Measurements from ENCODE around the gene RGS9.
"Not testable (repeated sequence)": the region's sequence is repeated elsewhere in the genome, so short reads cannot be mapped to it uniquely, and the experiment has no call there.

The RGS9 gene

GRCh38 chr17:65156835-65157565, 19.8 kb downstream of the RGS9 start:
- no peak for ATAC-seq
- no peak for DNase-seq

GRCh38 chr17:65158041-65158440, 20.9 kb downstream of the RGS9 start:
- no peak for DNase-seq
- no peak for ATAC-seq

- ATAC-seq (no peak), DNase-seq (no peak)
These were observed 21.5 kb downstream of the RGS9 start for GRCh38 chr17:65158622-65159021.

GRCh38 chr17:65160516-65160915, 23.3 kb downstream of the RGS9 start:
- DNase-seq (no peak), ATAC-seq (no peak)

GRCh38 chr17:65163990-65164495, 26.9 kb downstream of the RGS9 start:
- ATAC-seq (peak; percentile 96), DNase-seq (peak; percentile 61)

- DNase-seq (no peak), ATAC-seq (no peak)
These were observed 29.6 kb downstream of the RGS9 start for GRCh38 chr17:65166787-65167186.

GRCh38 chr17:65167566-65167965, 30.4 kb downstream of the RGS9 start:
- ATAC-seq (no peak), DNase-seq (no peak)

GRCh38 chr17:65169691-65170090, 32.5 kb downstream of the RGS9 start:
- DNase-seq = no peak
- ATAC-seq = no peak

GRCh38 chr17:65170839-65171238, 33.7 kb downstream of the RGS9 start:
- no peak for ATAC-seq
- DNase-seq = no peak

GRCh38 chr17:65171752-65172151, 34.6 kb downstream of the RGS9 start:
- ATAC-seq = no peak
- DNase-seq = no peak

- DNase-seq (no peak), ATAC-seq (no peak)
These were observed 35.4 kb downstream of the RGS9 start for GRCh38 chr17:65172496-65173136.

- peak; percentile 66 for DNase-seq
- peak; percentile 75 for ATAC-seq
These were observed 36.2 kb downstream of the RGS9 start for GRCh38 chr17:65173284-65173793.

- no peak for ATAC-seq
- DNase-seq = no peak
These were observed 37.0 kb downstream of the RGS9 start for GRCh38 chr17:65173976-65174683.

- DNase-seq = no peak
- ATAC-seq = no peak
These were observed 37.8 kb downstream of the RGS9 start for GRCh38 chr17:65174974-65175373.

GRCh38 chr17:65175952-65176351, 38.8 kb downstream of the RGS9 start:
- ATAC-seq (no peak), DNase-seq (no peak)

- ATAC-seq = no peak
- no peak for DNase-seq
These were observed 39.7 kb downstream of the RGS9 start for GRCh38 chr17:65176646-65177409.

- ATAC-seq (no peak), DNase-seq (no peak)
These were observed 40.7 kb downstream of the RGS9 start for GRCh38 chr17:65177901-65178300.

- DNase-seq = not testable (repeated sequence)
These were observed 43.1 kb downstream of the RGS9 start for GRCh38 chr17:65180276-65180675.

GRCh38 chr17:65180752-65181236, 43.6 kb downstream of the RGS9 start:
- not testable (repeated sequence) for DNase-seq, ATAC-seq

More at GRCh38 chr17:65180276-65180675, 43.1 kb downstream of the RGS9 start:
- ATAC-seq = not testable (repeated sequence)

GRCh38 chr17:65181237-65182061, 44.3 kb downstream of the RGS9 start:
- peak; percentile 66 for DNase-seq
- peak; percentile 74 for ATAC-seq

GRCh38 chr17:65182233-65182632, 45.1 kb downstream of the RGS9 start:
- no peak for ATAC-seq

More at GRCh38 chr17:65182233-65182632, 45.1 kb downstream of the RGS9 start:
- peak; percentile 15 for DNase-seq
